GM21529 (cell line): ENCODE measurements around the gene S100A3.

Experiments
- ATAC-seq: cut with Tn5 transposase; IDR thresholded peaks from one replicate; pipeline ENCODE4 v1.9.1; 2021; ENCODE audit not compliant: unreplicated experiment

S100A3 gene

GRCh38 chr1:153515504-153516394, 33.3 kb downstream of the S100A3 start:
- ATAC-seq = no peak

- ATAC-seq = no peak
These were observed 35.4 kb downstream of the S100A3 start for GRCh38 chr1:153513666-153514065.

- ATAC-seq = no peak
These were observed 36.0 kb downstream of the S100A3 start for GRCh38 chr1:153513023-153513422.

GRCh38 chr1:153510984-153511410, 38.1 kb downstream of the S100A3 start:
- ATAC-seq = peak; percentile 64

GRCh38 chr1:153509729-153510354, 39.2 kb downstream of the S100A3 start:
- ATAC-seq = no peak

GRCh38 chr1:153509036-153509435, 40.0 kb downstream of the S100A3 start:
- no peak for ATAC-seq

- no peak for ATAC-seq
These were observed 41.0 kb downstream of the S100A3 start for GRCh38 chr1:153507926-153508583.

GRCh38 chr1:153506831-153507413, 42.1 kb downstream of the S100A3 start:
- no peak for ATAC-seq

- ATAC-seq = no peak
These were observed 42.7 kb downstream of the S100A3 start for GRCh38 chr1:153506386-153506785.

GRCh38 chr1:153505576-153505975, 43.5 kb downstream of the S100A3 start:
- no peak for ATAC-seq

- no peak for ATAC-seq
These were observed 45.3 kb downstream of the S100A3 start for GRCh38 chr1:153503766-153504165.

- no peak for ATAC-seq
These were observed 50.3 kb downstream of the S100A3 start for GRCh38 chr1:153498746-153499145.
